ENCODE results near the gene CFAP97D2.
"Not testable (repeated sequence)": the region's sequence is repeated elsewhere in the genome, so short reads cannot be mapped to it uniquely, and the experiment has no call there.

Gene CFAP97D2

GRCh38 chr13:114158869-114159666 lies 20.0 kb upstream of the CFAP97D2 start:
- DNase-seq: not testable (repeated sequence)

GRCh38 chr13:114161028-114161556 lies 18.0 kb upstream of the CFAP97D2 start:
- DNase-seq: no peak

GRCh38 chr13:114161644-114162532 lies 17.2 kb upstream of the CFAP97D2 start:
- no peak for DNase-seq

GRCh38 chr13:114162533-114162922 lies 16.5 kb upstream of the CFAP97D2 start:
- no peak for DNase-seq

GRCh38 chr13:114164053-114164452 lies 15.0 kb upstream of the CFAP97D2 start:
- DNase-seq: no peak

- no peak for DNase-seq
Observed at GRCh38 chr13:114164681-114165429, 14.2 kb upstream of the CFAP97D2 start.

GRCh38 chr13:114166381-114167131 lies 12.5 kb upstream of the CFAP97D2 start:
- DNase-seq: no peak

- no peak for DNase-seq
Observed at GRCh38 chr13:114167426-114167825, 11.6 kb upstream of the CFAP97D2 start.

- no peak for DNase-seq
Observed at GRCh38 chr13:114167885-114168284, 11.2 kb upstream of the CFAP97D2 start.

GRCh38 chr13:114173272-114173671 lies 5.8 kb upstream of the CFAP97D2 start:
- DNase-seq: no peak

- no peak for DNase-seq
Observed at GRCh38 chr13:114173745-114174144, 5.3 kb upstream of the CFAP97D2 start.

- no peak for DNase-seq
Observed at GRCh38 chr13:114174529-114174961, 4.5 kb upstream of the CFAP97D2 start.

GRCh38 chr13:114176359-114176902 lies 2.6 kb upstream of the CFAP97D2 start:
- not testable (repeated sequence) for DNase-seq

GRCh38 chr13:114177245-114178010 lies 1.6 kb upstream of the CFAP97D2 start:
- no peak for DNase-seq

GRCh38 chr13:114185182-114185971 lies 6.3 kb downstream of the CFAP97D2 start:
- no peak for DNase-seq

GRCh38 chr13:114194853-114195252 lies 15.8 kb downstream of the CFAP97D2 start:
- DNase-seq: no peak

- no peak for DNase-seq
Observed at GRCh38 chr13:114196629-114197028, 17.6 kb downstream of the CFAP97D2 start.

- no peak for DNase-seq
Observed at GRCh38 chr13:114198556-114198955, 19.5 kb downstream of the CFAP97D2 start.

- not testable (repeated sequence) for DNase-seq
Observed at GRCh38 chr13:114199526-114199925, 20.5 kb downstream of the CFAP97D2 start.

- DNase-seq: no peak
Observed at GRCh38 chr13:114199954-114200353, 20.9 kb downstream of the CFAP97D2 start.

Data from NCI-H2171 treated with DMSO at 0.1 percent for 48 hours (cell line).